ENCODE data around the gene ARHGAP33.

Gene ARHGAP33

GRCh38 chr19:35742121-35742724 is 33.1 kb upstream of the ARHGAP33 start, which contains the start of gene IGFLR1:
Gene IGFLR1 (minus strand): TSS chr19:35742452. CDS start chr19:35741180, 1,272 bp downstream.
- Histone ChIP-seq H3K27ac (ENCODE audit: low read length) (peak within 1 kb of the TSS; percentile 83), H3K9me3 (ENCODE audit: control insufficient read depth in 1 of 2, low read length in 2 of 2) (no peaks in the 10 kb centered on the region), H3K4me1 (ENCODE audit: control insufficient read depth in 1 of 2, insufficient read depth in 2 of 2, low read length in 2 of 2) (peaks cover 18 to 34% of the 10 kb centered on the region in 2 donors), H3K4me3 (ENCODE audit: low read depth in 1 of 2, low read length in 2 of 2) (peak within 1 kb of the TSS; percentile 2 to 21), H3K36me3 (ENCODE audit: control insufficient read depth in 1 of 2, insufficient read depth in 2 of 2, low read length in 2 of 2) (peaks cover 14 to 34% of the 10 kb centered on the region in 2 donors), H3K27me3 (ENCODE audit: low read depth, low read length) (no peaks in the 10 kb centered on the region)

- H3K9me3 ChIP-seq (ENCODE audit: control insufficient read depth in 1 of 2, low read length in 2 of 2): no peaks in the 10 kb centered on the region
- H3K4me3 ChIP-seq (ENCODE audit: low read depth in 1 of 2, low read length in 2 of 2): peak overlapping the region; percentile 90 to 94
- peaks cover under 1 to 19% of the 10 kb centered on the region in 2 donors for H3K36me3 ChIP-seq (ENCODE audit: control insufficient read depth in 1 of 2, insufficient read depth in 2 of 2, low read length in 2 of 2)
- no peak overlapping the region for H3K27ac ChIP-seq (ENCODE audit: low read length)
- H3K4me1 ChIP-seq (ENCODE audit: control insufficient read depth in 1 of 2, insufficient read depth in 2 of 2, low read length in 2 of 2): peaks cover 18 to 39% of the 10 kb centered on the region in 2 donors
- H3K27me3 ChIP-seq (ENCODE audit: low read depth, low read length): no peaks in the 10 kb centered on the region
Measured at GRCh38 chr19:35743640-35744429, 31.5 kb upstream of the ARHGAP33 start.

- H3K4me1 ChIP-seq (ENCODE audit: control insufficient read depth in 1 of 2, insufficient read depth in 2 of 2, low read length in 2 of 2): peaks cover 17 to 43% of the 10 kb centered on the region in 2 donors
- H3K27me3 ChIP-seq (ENCODE audit: low read depth, low read length): no peaks in the 10 kb centered on the region
- H3K27ac ChIP-seq (ENCODE audit: low read length): peak overlapping the region; percentile 98
- peak overlapping the region; percentile 90 to 94 for H3K4me3 ChIP-seq (ENCODE audit: low read depth in 1 of 2, low read length in 2 of 2)
- H3K9me3 ChIP-seq (ENCODE audit: control insufficient read depth in 1 of 2, low read length in 2 of 2): no peaks in the 10 kb centered on the region
- peaks cover 0 to 16% of the 10 kb centered on the region in 2 donors for H3K36me3 ChIP-seq (ENCODE audit: control insufficient read depth in 1 of 2, insufficient read depth in 2 of 2, low read length in 2 of 2)
Measured at GRCh38 chr19:35744430-35745327, 30.7 kb upstream of the ARHGAP33 start.

- H3K9me3 ChIP-seq (ENCODE audit: control insufficient read depth in 1 of 2, low read length in 2 of 2): no peaks in the 10 kb centered on the region
- peak within 1 kb of the TSS; percentile 90 to 94 for H3K4me3 ChIP-seq (ENCODE audit: low read depth in 1 of 2, low read length in 2 of 2)
- H3K27me3 ChIP-seq (ENCODE audit: low read depth, low read length): no peaks in the 10 kb centered on the region
- H3K36me3 ChIP-seq (ENCODE audit: control insufficient read depth in 1 of 2, insufficient read depth in 2 of 2, low read length in 2 of 2): peaks cover 0 to 16% of the 10 kb centered on the region in 2 donors
- H3K27ac ChIP-seq (ENCODE audit: low read length): peak within 1 kb of the TSS; percentile 98
- H3K4me1 ChIP-seq (ENCODE audit: control insufficient read depth in 1 of 2, insufficient read depth in 2 of 2, low read length in 2 of 2): peaks cover 14 to 47% of the 10 kb centered on the region in 2 donors
Measured at GRCh38 chr19:35745328-35746086, 29.9 kb upstream of the ARHGAP33 start, which contains the start of the genes PSENEN and U2AF1L4. Gene PSENEN (plus strand): TSS chr19:35745651. CDS start chr19:35745931, 280 bp downstream. Gene U2AF1L4 (minus strand): TSS chr19:35745418. CDS start chr19:35745391, 27 bp downstream.

- Histone ChIP-seq H3K27ac (ENCODE audit: low read length) (peak overlapping the region; percentile 95), H3K27me3 (ENCODE audit: low read depth, low read length) (no peaks in the 10 kb centered on the region), H3K9me3 (ENCODE audit: control insufficient read depth in 1 of 2, low read length in 2 of 2) (no peaks in the 10 kb centered on the region), H3K36me3 (ENCODE audit: control insufficient read depth in 1 of 2, insufficient read depth in 2 of 2, low read length in 2 of 2) (peaks cover 0 to 16% of the 10 kb centered on the region in 2 donors), H3K4me1 (ENCODE audit: control insufficient read depth in 1 of 2, insufficient read depth in 2 of 2, low read length in 2 of 2) (peaks cover 14 to 43% of the 10 kb centered on the region in 2 donors), H3K4me3 (ENCODE audit: low read depth in 1 of 2, low read length in 2 of 2) (peak overlapping the region; percentile 90 to 94)
Measured at GRCh38 chr19:35746087-35746462, 29.3 kb upstream of the ARHGAP33 start.

GRCh38 chr19:35746531-35746930 is 28.8 kb upstream of the ARHGAP33 start:
- peaks cover 0 to 16% of the 10 kb centered on the region in 2 donors for H3K36me3 ChIP-seq (ENCODE audit: control insufficient read depth in 1 of 2, insufficient read depth in 2 of 2, low read length in 2 of 2)
- peak overlapping the region; percentile 95 for H3K27ac ChIP-seq (ENCODE audit: low read length)
- no peaks in the 10 kb centered on the region for H3K9me3 ChIP-seq (ENCODE audit: control insufficient read depth in 1 of 2, low read length in 2 of 2)
- H3K27me3 ChIP-seq (ENCODE audit: low read depth, low read length): no peaks in the 10 kb centered on the region
- peak overlapping the region; percentile 90 to 94 for H3K4me3 ChIP-seq (ENCODE audit: low read depth in 1 of 2, low read length in 2 of 2)
- H3K4me1 ChIP-seq (ENCODE audit: control insufficient read depth in 1 of 2, insufficient read depth in 2 of 2, low read length in 2 of 2): peaks cover 14 to 41% of the 10 kb centered on the region in 2 donors

GRCh38 chr19:35748106-35749020 is 27.0 kb upstream of the ARHGAP33 start, which contains the start of gene LIN37:
Gene LIN37 (plus strand): TSS chr19:35748576. CDS start chr19:35748725, 149 bp downstream.
- H3K9me3 ChIP-seq (ENCODE audit: control insufficient read depth in 1 of 2, low read length in 2 of 2): no peaks in the 10 kb centered on the region
- peaks cover 14 to 41% of the 10 kb centered on the region in 2 donors for H3K4me1 ChIP-seq (ENCODE audit: control insufficient read depth in 1 of 2, insufficient read depth in 2 of 2, low read length in 2 of 2)
- peaks cover 8 to 24% of the 10 kb centered on the region in 2 donors for H3K36me3 ChIP-seq (ENCODE audit: control insufficient read depth in 1 of 2, insufficient read depth in 2 of 2, low read length in 2 of 2)
- H3K27ac ChIP-seq (ENCODE audit: low read length): peak within 1 kb of the TSS; percentile 86
- H3K27me3 ChIP-seq (ENCODE audit: low read depth, low read length): no peaks in the 10 kb centered on the region
- H3K4me3 ChIP-seq (ENCODE audit: low read depth in 1 of 2, low read length in 2 of 2): peak within 1 kb of the TSS; percentile 76 to 98

- no peak overlapping the region for H3K27ac ChIP-seq (ENCODE audit: low read length)
- H3K27me3 ChIP-seq (ENCODE audit: low read depth, low read length): no peaks in the 10 kb centered on the region
- H3K4me3 ChIP-seq (ENCODE audit: low read depth in 1 of 2, low read length in 2 of 2): no peak overlapping the region
- peaks cover 5 to 47% of the 10 kb centered on the region in 2 donors for H3K4me1 ChIP-seq (ENCODE audit: control insufficient read depth in 1 of 2, insufficient read depth in 2 of 2, low read length in 2 of 2)
- peaks cover 13 to 28% of the 10 kb centered on the region in 2 donors for H3K36me3 ChIP-seq (ENCODE audit: control insufficient read depth in 1 of 2, insufficient read depth in 2 of 2, low read length in 2 of 2)
- H3K9me3 ChIP-seq (ENCODE audit: control insufficient read depth in 1 of 2, low read length in 2 of 2): no peaks in the 10 kb centered on the region
Measured at GRCh38 chr19:35750167-35750566, 25.2 kb upstream of the ARHGAP33 start.

- H3K4me1 ChIP-seq (ENCODE audit: control insufficient read depth in 1 of 2, insufficient read depth in 2 of 2, low read length in 2 of 2): peaks cover 3 to 42% of the 10 kb centered on the region in 2 donors
- no peak overlapping the region for H3K27ac ChIP-seq (ENCODE audit: low read length)
- no peaks in the 10 kb centered on the region for H3K9me3 ChIP-seq (ENCODE audit: control insufficient read depth in 1 of 2, low read length in 2 of 2)
Measured at GRCh38 chr19:35751839-35752745, 23.3 kb upstream of the ARHGAP33 start.

More at GRCh38 chr19:35751839-35752745, 23.3 kb upstream of the ARHGAP33 start:
- Histone ChIP-seq H3K27me3 (ENCODE audit: low read depth, low read length) (no peaks in the 10 kb centered on the region), H3K36me3 (ENCODE audit: control insufficient read depth in 1 of 2, insufficient read depth in 2 of 2, low read length in 2 of 2) (peaks cover 13 to 30% of the 10 kb centered on the region in 2 donors), H3K4me3 (ENCODE audit: low read depth in 1 of 2, low read length in 2 of 2) (no peak overlapping the region)
